HG03460 (cell line): Measurements from ENCODE around the gene ATP5MG.
"Not testable (repeated sequence)": the region's sequence is repeated elsewhere in the genome, so short reads cannot be mapped to it uniquely, and the experiment has no call there.

Experiments
- ATAC-seq: cut with Tn5 transposase; IDR thresholded peaks from one replicate; pipeline ENCODE4 v1.9.1; 2021; ENCODE audit not compliant: unreplicated experiment

ATP5MG gene

GRCh38 chr11:118406599-118407166, 5.3 kb downstream of the ATP5MG start:
- ATAC-seq: no peak

DNA sequence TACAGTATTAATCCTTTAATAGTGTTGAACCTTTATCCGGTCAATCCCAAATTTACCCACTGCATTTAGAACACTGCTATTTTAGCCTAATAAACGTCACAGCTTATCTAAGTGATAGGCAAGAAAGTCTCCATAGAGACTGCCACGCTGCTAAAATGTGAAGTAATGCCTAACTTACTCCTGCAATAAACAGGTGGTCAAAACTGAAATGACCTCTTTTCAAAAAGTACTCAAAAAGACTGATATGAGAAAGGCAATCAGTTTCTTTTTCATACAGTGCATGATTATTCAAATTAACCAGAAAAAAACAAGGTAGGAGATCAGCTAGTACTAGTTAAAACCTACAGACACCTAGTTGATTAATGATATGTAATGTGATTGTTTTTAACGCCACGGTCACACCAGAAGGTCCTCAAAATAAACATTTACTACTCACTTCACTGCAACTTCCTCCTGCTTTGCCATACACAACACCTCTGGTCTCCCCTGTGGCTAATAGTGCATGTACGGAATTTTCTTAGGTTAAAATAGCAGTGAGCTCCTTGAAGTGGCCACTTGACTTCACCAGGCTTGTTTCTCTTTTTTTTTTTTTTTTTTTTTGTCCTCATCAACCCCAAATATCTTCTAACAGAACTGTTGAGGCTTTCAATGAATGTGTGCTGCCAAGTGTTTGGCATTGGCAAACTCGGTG, 8.8 kb downstream of the ATP5MG start:
- ATAC-seq: no peak

DNA sequence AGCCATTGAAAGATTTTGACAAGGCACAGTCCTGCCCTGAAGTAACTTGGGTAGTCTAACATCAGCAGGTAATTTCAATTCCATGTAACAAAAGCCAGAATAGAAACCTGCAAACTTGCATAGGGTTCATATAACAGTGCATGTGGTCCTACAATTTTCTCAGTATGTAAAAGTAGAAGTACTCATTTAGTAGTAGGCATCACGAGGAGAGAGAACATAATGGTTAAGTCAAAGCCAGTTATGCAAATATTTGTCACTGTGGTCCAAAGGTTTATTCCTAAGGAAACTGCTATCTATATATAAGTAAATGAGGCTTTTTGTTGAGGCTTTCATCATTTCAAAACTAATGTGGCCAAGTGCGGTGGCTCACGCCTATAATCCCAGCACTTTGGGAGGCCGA, 10.1 kb downstream of the ATP5MG start:
- no peak for ATAC-seq

- ATAC-seq: no peak
These were observed 11.5 kb downstream of the ATP5MG start for GRCh38 chr11:118412921-118413320.

DNA sequence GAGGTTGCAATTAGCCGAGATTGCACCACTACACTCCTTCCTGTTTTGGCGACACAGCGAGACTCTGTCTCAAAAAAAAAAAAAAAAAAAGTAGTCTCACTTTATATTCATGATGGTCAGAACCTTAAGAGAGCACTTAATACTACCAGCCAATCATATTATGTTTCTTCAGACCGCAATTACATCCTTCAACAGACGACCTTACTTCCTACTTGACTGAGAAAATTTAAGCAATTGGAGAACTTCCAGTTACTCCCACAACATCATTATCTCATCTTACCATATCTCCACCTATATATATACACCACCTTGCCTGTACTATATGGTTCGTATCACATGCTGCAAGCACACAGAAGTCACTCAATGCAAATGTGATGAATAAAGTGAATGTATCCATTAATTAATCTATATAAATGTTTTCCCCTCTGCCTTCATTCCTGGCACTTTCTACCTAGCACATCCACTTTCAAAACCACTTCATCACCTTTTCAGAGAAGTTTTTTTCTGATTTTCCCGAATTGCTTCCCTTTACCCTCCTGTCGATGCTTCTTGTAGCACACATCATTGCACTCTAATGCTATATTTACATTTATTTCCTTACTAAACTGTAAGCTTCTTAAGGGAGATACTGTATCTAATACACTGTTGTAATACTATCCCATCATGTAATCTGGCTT, 13.8 kb downstream of the ATP5MG start:
- ATAC-seq: no peak

DNA sequence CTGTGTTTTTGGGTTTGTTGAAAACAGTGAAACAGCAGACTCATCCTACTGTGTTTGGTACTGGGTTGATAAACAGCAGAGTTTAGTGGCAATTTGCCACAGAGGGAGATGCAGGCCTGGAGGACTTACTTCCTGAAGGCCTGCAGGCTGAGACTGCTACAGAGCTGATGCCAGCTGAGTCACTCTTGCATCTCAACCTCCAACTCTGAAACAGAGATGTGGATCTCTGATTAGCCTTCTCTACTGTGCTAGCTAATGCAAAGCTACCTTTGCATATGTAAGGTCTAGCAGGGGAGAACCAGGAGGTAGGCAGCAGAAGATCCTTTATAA, 14.3 kb downstream of the ATP5MG start:
- ATAC-seq: no peak

- not testable (repeated sequence) for ATAC-seq
These were observed 15.5 kb downstream of the ATP5MG start for GRCh38 chr11:118416900-118417299.

- ATAC-seq: no peak
These were observed 16.4 kb downstream of the ATP5MG start for GRCh38 chr11:118417801-118418200.

- no peak for ATAC-seq
These were observed 17.4 kb downstream of the ATP5MG start for GRCh38 chr11:118418766-118419165.

DNA sequence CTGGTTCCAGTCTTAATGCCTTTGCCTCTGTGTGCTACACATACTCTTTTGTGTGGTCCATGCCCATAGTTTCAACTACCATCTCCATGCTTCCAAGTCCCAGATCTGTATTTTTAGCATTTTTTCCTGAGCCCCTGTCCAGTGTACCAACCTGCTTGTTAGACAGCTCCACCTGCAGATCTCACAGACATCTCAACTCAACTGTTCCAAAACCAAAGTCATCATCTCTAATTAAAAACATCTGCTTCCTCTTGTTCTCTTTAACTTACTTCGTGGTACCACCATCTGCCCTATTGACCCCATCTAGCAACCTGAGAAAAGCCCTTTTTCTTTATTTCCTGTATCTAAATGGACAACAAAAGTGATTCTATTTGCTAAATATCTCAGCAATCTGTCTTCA, 26.3 kb downstream of the ATP5MG start:
- no peak for ATAC-seq

GRCh38 chr11:118430956-118431355, 29.6 kb downstream of the ATP5MG start:
- ATAC-seq: no peak

GRCh38 chr11:118434123-118434552, 32.7 kb downstream of the ATP5MG start:
- no peak for ATAC-seq

DNA sequence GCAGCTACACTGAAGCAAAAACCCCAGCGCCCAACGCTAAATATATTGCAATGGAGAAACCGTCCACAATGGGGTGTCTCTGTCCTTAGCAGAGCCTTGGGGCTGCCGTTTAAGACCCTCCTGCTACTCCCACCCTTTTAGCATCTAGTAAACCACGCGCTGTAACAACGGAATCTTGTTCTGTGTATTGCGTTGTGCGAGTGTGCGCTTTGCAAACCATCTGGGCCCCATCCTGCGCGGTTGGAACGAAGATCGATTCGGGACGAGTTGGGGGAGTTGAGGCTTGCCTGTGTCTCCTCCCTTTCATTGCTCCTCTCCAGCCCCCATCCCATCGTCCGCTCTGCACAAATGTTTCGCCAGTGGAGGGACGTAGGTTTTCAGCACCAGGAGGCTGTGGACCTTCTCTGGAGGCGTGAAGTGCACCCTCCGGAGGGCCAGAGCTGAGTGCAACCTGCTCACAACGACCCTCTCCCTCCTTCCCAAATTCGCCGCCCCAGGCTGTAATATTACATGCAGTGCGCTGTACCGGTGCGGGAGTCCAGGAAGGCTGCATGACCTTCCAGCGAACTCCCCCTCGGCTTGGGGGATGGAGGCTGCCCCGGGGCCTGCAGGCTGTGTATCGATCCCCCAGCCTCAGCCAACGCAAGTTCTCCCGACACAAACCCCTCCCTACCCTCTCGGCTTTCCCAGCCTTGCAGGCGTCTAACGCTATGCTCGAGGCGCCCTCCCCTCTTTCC, 33.3 kb downstream of the ATP5MG start:
- no peak for ATAC-seq

GRCh38 chr11:118435290-118435892, 34.0 kb downstream of the ATP5MG start:
- peak; percentile 19 for ATAC-seq

DNA sequence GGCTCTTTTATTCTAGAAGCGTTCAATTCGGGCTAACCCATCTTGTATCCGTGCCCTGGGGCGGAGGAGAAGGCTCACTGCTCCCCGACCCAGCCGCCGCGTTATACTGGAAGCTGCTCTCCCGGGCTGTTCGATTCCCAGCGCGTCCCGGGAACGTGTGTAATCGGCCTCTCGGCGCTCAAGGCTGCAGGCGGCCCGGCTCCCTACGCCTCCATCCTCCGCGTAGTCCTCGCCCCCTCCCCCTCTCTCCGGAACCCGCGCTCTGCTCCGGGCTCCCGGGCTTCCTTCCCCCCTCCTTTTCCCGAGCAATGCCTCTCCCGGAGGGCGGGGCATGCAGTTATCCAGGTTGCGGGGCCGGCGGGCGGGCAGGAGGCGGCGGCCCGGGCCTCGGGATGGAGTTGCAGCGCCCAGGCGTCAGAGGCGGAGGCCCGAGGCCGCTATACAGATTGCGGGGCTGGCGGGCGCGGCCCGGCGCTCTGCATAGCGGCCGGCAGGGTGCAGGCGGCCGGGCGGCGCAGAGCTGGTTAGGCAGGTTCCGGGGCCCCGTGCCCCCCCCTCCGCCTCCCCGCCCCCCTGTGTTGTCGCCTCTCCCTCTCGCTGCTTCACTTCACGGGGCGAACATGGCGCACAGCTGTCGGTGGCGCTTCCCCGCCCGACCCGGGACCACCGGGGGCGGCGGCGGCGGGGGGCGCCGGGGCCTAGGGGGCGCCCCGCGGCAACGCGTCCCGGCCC, 34.7 kb downstream of the ATP5MG start, which contains the start of gene KMT2A:
Gene KMT2A, plus strand, starts transcription at position 600 of the 732 bp plus-strand sequence. Its CDS starts 21 bp downstream, at position 621.
- ATAC-seq: peak; percentile 38

DNA sequence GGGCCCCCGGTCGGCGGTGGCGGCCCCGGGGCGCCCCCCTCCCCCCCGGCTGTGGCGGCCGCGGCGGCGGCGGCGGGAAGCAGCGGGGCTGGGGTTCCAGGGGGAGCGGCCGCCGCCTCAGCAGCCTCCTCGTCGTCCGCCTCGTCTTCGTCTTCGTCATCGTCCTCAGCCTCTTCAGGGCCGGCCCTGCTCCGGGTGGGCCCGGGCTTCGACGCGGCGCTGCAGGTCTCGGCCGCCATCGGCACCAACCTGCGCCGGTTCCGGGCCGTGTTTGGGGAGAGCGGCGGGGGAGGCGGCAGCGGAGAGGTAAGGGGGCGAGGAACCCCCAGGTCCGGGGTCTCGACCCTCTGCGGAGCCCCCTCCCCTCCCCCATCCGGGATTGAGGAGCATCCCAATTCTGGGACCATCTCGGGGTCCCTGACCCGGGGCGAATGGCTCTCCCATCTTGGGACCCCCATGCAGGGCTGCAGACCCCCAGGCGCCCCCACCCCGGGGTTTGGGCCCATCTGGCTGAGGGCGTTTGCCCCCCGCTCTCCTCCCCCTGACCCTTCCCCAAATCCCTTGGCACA, 35.3 kb downstream of the ATP5MG start:
- peak; percentile 7 for ATAC-seq

DNA sequence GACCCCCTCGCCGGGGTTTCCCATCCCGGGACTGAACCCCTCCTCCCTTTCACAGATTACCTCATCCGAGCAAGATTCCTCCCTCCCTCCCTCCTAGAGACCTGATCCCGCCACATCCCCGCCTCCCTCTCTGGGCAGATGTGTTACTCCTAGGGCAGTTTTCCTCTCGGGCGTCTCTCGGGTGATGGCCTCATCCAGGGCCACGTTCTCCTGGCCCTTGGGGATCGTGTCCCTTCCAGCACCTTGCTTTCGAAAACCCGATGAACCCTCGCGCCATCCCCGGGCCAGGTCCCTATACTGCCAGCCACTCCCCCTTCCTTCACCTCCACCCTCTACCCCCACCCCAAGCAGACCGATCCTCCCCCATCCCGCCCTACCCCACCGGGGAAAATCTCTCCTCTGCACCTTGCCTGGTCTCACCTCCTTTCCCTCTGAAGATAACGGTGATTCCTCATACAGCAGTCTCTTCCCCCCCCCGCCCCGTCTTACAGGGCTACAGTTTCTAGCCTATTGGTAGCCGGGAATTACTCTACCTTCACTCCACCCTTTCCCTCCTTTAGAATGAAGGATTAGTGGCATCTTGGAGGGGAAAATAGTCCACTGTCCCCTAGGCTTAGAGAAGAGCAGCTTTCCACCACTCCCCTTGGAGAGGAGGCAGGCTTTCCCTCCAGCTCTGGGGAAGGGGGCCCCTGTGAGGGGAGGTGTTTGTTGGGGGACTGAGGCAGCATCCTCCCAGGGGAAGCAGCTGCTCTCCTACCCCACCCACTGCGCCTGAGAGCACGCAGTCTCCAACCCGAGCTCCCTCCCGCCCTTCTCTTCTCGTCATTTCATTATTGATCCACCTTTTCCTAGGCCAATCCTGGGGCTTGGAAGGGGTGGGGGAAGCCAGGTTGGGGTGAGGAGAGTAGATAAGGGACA, 36.1 kb downstream of the ATP5MG start:
- no peak for ATAC-seq

DNA sequence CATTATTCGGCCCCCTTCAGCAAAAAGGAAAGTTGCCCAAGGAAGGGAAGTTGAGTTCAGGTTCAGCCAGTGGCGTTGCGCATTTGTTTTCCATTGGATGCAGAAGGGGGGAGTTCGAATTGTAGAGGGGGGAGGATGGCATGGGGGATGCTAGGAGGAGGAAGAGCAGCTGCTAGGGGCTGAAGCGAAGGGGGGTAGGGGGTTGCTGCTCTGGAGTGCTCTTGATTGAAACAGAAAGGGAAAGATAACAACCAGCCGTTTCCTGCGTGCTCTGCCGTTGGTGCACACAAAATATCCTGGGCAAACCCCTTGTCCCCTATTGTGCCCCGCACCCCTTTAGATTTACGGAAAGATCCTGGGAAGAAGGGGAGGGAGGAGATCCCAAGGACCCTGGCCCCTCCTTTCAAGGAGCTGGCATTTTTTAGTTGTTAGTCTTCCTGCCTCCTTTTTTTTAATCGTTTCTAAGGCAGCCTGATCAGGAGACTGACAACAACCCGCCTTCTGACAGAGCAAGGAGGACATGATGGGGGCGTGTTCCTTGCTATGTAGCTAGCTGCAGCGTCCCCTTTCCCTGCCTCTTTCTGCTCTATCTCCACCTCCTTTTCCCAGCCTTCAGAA, 37.0 kb downstream of the ATP5MG start:
- ATAC-seq: no peak

- ATAC-seq: no peak
These were observed 38.2 kb downstream of the ATP5MG start for GRCh38 chr11:118439646-118440045.
